ENCODE data around the gene EXOC7. TPM values are rescaled to one million over a fixed set of nuclear protein-coding genes. Genes with fewer than 3 reads are reported as not detected.

The EXOC7 gene
- total RNA-seq, 4 donors from 2014 or later, result 113 to 160 (median 134) TPM

- Histone ChIP-seq H3K4me3 (no peak overlapping the region), H3K9me3 (no peaks in the 10 kb centered on the region), H3K27me3 (peaks cover 0 to 47% of the 10 kb centered on the region in 2 donors), H3K4me1 (peaks cover 0 to 49% (median 14%) of the 10 kb centered on the region in 4 donors), H3K27ac (no peak overlapping the region), H3K36me3 (peaks cover 0 to 4% (median 0%) of the 10 kb centered on the region in 3 donors)
- TF ChIP-seq CTCF (IDR thresholded peaks at IDR 0.05) (no peak), POLR2A (IDR thresholded peaks at IDR 0.05) (no peak)
- DNase-seq, result no peak
These were observed 25.9 kb downstream of the EXOC7 start for GRCh38 chr17:76077584-76078110.

DNA sequence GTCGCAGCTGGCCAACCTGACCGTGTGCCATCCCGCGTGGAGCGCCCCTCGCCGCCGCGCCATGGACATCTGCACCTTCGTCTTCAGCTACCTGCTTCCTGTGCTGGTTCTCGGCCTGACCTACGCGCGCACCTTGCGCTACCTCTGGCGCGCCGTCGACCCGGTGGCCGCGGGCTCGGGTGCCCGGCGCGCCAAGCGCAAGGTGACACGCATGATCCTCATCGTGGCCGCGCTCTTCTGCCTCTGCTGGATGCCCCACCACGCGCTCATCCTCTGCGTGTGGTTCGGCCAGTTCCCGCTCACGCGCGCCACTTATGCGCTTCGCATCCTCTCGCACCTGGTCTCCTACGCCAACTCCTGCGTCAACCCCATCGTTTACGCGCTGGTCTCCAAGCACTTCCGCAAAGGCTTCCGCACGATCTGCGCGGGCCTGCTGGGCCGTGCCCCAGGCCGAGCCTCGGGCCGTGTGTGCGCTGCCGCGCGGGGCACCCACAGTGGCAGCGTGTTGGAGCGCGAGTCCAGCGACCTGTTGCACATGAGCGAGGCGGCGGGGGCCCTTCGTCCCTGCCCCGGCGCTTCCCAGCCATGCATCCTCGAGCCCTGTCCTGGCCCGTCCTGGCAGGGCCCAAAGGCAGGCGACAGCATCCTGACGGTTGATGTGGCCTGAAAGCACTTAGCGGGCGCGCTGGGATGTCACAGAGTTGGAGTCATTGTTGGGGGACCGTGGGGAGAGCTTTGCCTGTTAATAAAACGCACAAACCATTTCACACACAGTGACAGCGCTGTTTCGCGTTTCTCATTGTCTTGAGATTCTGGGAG, 26.6 kb downstream of the EXOC7 start:
- H3K27ac ChIP-seq, result no peak overlapping the region
- no peak for TF ChIP-seq POLR2A (IDR thresholded peaks at IDR 0.05)
- TF ChIP-seq CTCF (IDR thresholded peaks at IDR 0.05), result no peak
- DNase-seq, result peak in 2 of 3 donors; percentile 24 to 60
- H3K36me3 ChIP-seq, result no peaks in the 10 kb centered on the region
- peaks cover 0 to 49% (median 14%) of the 10 kb centered on the region in 4 donors for H3K4me1 ChIP-seq
- H3K9me3 ChIP-seq, result no peaks in the 10 kb centered on the region
- H3K27me3 ChIP-seq, result peaks cover 0 to 47% of the 10 kb centered on the region in 2 donors
- peak overlapping the region in 2 of 4 donors; percentile 14 to 27 for H3K4me3 ChIP-seq

DNA sequence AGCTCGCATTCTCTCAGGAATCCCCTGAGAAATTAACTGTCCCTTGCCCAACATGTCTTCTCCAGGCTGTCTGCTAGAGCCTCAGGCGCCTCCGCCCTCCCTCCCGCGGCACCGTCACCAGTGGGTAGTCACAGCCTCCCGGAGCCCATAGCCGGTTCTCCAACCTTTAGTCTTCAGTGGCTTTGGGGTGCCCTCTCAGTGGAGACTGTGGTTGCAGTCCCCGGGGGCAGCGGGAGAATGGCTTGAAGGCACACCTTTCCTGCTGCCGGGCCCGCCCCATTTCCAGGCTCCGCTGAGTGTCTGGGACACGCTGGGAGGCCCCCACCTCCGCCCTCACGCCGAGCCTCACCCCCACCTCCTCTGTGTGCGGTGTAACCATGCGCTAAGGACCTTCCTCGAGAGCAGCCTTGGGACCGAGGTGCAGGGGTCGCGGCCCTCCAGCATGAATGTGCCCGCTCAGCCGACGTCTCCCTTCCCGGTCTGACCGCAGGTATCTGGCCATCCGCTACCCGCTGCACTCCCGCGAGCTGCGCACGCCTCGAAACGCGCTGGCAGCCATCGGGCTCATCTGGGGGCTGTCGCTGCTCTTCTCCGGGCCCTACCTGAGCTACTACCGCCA, 27.3 kb downstream of the EXOC7 start:
- TF ChIP-seq POLR2A (IDR thresholded peaks at IDR 0.05) (no peak), CTCF (IDR thresholded peaks at IDR 0.05) (no peak)
- no peaks in the 10 kb centered on the region for H3K36me3 ChIP-seq
- no peaks in the 10 kb centered on the region for H3K9me3 ChIP-seq
- H3K4me3 ChIP-seq, result peak overlapping the region in 2 of 4 donors; percentile 14 to 27
- peaks cover 0 to 52% (median 14%) of the 10 kb centered on the region in 4 donors for H3K4me1 ChIP-seq
- H3K27ac ChIP-seq, result no peak overlapping the region
- H3K27me3 ChIP-seq, result peaks cover 0 to 47% of the 10 kb centered on the region in 2 donors
- DNase-seq, result no peak

DNA sequence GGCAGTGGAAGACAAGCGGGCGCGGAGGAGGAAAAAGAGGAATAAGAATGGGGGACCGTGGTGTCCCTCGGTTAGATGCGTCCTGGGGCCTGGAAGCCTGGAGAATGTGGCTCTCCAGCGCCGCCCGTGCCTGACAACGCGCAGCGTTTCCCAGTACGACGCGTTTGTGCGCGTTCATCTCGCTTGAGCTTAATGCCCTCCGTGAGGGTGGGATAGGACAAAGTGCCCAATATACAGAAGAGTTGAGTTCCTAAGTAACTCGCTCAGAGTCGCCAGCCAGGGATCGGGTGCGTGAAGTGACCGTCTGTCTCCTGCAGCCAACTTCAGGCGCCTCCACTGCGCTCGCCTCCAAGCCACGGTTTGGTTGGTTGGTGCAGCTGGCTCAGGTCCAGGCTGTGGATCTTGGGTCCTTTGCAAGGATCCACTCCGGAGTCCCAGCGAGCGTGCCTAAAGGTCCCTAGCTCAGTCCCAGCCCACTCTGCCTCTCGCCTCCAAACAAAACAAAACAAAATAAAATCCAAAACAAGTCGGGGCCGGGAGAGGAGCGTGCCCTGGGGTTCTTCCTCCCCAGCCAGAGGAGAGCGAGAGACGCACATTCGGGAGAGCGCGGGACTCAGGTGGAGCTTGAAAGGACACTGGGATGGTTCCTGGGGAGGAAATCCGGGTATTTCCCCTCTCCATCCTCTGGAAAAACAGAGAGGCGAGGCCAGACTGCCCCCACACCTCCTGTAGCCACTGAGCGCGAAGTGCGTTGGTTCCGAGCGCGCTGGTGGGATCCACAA, 28.0 kb downstream of the EXOC7 start:
- peak overlapping the region in 2 of 4 donors; percentile 3 to 29 for H3K4me3 ChIP-seq
- no peak overlapping the region for H3K27ac ChIP-seq
- H3K9me3 ChIP-seq, result no peaks in the 10 kb centered on the region
- peaks cover 0 to 59% (median 14%) of the 10 kb centered on the region in 4 donors for H3K4me1 ChIP-seq
- peaks cover 0 to 47% of the 10 kb centered on the region in 2 donors for H3K27me3 ChIP-seq
- H3K36me3 ChIP-seq, result no peaks in the 10 kb centered on the region
- no peak for DNase-seq
- no peak for TF ChIP-seq POLR2A (IDR thresholded peaks at IDR 0.05)
- TF ChIP-seq CTCF (IDR thresholded peaks at IDR 0.05), result no peak
